HUDEP-2 (cell line): ENCODE results near the gene DNHD1.

Source experiments
- DNase-seq, 76 experiments: peaks; one replicate each; lab custom pipeline; 2025; ENCODE audit not compliant: unreplicated experiment in 76 of 76; lab: John Stamatoyannopoulos, UW

Gene DNHD1

DNA sequence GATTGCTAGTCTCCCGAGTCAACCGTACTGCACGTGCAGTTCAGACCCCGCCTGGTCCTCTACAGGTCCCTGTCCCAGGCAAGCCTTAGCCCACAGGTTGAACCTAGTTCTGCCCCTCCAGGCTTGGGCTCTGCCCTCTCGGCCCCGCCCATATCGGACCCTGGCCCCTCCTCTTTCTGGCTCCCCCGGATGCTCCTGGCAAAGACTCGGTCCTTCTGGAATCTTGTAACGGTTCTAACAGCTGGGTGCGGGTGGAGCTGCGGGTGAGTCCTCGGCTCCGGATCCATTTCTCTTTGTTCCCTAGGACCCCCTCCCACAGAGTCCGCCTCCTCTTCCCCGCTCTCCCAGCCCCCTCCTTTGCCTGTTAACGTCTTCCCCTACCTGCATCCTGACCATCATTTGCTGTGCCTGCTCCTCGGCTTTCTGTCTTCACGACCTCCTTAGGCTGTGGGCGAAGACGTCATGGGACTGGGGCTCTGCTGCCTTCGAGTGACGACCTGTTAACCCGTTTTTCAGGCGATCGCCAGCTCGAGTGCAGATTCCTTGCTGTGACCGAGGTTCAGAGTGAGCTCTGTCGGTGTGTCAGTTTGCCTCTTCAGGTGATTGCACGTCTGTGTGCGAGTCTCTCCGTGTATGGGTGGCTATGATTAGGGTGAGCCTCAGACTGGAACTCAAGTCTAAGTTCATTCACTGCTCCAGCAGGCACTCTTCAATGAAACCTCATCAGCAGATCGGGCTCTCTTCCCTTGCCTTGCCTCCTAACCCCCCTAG, at the start of gene DNHD1:
DNHD1 (plus strand) TSS at position 212 of the 771 bp plus-strand sequence. CDS start 936 bp downstream, outside the sequence.
- DNase-seq, result no peak

DNA sequence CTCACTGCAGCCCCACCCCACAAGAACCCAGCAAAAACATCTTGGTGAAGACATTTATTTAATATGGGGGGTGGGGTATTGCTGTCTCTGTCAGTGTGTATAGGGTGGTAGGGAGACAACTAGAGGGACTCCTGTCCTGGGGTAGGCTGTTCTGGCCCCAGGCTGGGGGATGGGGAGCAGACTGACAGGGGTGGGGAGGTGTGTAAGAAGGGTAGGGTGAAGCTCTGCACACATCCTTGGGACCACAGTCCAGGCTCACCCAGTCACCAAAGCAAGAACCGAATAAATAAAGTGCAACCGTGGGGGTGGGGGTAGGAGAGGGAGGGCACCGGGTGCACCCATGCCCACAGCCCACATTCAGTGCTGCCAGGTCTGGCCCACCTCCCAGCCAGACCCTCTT, 48.5 kb upstream of the DNHD1 start:
- DNase-seq, result no peak

- DNase-seq, result no peak
Observed at GRCh38 chr11:6452219-6452618, 44.9 kb upstream of the DNHD1 start.

DNA sequence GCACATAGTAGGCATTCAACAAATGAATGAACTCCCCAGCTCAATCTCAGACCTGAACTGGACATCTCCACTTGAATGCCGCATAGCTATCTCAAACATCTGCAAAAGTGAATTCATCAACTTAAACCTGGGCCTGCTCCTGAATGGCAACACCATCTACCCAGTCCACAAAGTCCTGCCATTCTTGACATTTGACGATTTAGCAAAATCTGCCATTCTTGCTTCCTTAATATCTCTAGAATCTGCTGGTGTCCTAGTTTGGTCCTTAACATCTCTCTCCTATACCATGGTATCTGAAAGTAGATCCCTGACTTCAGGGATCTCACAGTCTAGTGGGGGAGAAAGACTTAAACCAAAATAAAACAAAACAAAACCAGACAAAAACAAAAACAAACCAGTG, 43.9 kb upstream of the DNHD1 start:
- DNase-seq, result no peak

- no peak for DNase-seq
Observed at GRCh38 chr11:6455070-6455469, 42.0 kb upstream of the DNHD1 start.

DNA sequence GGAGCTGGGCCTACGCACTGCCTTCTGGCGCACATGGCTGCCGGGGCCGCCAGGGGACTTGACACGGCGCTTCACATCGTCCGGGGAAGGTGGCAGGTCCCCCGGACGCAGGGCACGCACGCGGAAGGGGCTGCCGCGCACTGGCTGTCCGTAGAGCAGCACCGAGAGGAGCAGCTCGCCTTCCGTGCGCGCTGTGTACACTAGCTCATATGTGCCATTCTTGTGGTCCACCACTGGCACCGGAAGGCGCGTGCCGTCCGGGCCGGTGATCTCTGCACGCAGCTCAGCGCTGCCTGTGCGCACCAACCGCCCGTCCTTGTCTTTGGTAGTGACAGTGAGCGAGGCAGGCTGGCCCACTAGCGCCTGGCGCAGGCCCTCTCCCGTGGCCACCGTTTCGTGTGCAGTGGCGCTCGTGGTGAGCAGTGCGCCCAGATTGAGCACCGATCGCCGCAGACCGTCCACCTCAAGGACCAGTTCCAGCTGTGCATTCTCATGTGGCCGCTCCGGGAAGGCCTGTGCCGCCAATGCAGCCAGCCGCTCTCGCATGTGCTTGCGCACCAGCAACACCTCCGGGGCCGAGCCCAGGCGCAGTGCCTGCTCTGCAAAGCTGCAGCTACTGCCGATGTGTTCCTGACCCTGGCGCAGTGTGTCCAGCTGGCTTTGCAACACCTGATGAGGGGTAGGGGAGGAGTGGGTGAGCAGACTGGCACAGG, 40.6 kb upstream of the DNHD1 start:
- no peak for DNase-seq

- no peak for DNase-seq
Observed at GRCh38 chr11:6457581-6458320, 39.3 kb upstream of the DNHD1 start.

- no peak for DNase-seq
Observed at GRCh38 chr11:6458352-6459098, 38.6 kb upstream of the DNHD1 start.

GRCh38 chr11:6459099-6459450, 38.0 kb upstream of the DNHD1 start:
- no peak for DNase-seq

DNA sequence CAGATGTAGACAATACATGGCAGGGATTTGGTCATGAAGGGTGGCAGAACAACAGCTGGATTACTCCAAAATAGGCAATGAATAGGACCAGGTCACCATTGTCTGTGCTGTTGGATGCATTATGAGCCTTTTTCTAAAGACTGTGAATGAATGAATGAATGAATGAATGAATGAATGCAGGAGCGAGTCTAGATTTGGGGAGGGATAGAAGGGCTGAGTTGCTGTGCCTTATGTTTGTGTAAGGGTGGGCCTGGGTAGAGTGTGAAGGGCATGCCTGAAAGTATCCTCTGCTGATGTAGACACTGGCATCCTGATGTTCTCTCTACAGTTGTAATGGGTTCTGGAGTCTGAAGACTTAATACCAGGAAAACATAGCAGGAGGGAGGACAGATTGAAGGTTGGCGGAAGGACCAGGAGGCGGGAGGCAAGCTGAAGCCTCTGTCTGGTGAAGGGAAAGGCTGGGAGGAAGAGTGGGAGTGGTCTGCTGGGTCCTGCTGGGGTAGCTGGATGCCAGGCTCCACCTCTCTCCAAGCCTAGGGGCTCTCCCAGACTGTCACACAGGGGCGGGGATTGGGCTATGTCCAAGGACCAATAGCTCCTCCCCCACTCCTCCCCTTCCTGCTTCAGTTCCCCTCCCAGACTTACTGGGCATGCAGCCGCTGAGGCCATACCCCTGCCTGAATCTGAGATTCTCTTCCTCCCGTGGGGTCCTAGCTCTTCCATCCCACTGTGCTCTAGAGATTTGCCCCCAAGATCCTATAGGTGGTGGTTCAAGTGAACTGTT, 28.2 kb upstream of the DNHD1 start:
- peak in 56 of 76 experiments; percentile 2 to 63 (median 31) for DNase-seq

- DNase-seq, result no peak
Observed at GRCh38 chr11:6469599-6469998, 27.5 kb upstream of the DNHD1 start.

- DNase-seq, result no peak
Observed at GRCh38 chr11:6472934-6473333, 24.1 kb upstream of the DNHD1 start.

DNA sequence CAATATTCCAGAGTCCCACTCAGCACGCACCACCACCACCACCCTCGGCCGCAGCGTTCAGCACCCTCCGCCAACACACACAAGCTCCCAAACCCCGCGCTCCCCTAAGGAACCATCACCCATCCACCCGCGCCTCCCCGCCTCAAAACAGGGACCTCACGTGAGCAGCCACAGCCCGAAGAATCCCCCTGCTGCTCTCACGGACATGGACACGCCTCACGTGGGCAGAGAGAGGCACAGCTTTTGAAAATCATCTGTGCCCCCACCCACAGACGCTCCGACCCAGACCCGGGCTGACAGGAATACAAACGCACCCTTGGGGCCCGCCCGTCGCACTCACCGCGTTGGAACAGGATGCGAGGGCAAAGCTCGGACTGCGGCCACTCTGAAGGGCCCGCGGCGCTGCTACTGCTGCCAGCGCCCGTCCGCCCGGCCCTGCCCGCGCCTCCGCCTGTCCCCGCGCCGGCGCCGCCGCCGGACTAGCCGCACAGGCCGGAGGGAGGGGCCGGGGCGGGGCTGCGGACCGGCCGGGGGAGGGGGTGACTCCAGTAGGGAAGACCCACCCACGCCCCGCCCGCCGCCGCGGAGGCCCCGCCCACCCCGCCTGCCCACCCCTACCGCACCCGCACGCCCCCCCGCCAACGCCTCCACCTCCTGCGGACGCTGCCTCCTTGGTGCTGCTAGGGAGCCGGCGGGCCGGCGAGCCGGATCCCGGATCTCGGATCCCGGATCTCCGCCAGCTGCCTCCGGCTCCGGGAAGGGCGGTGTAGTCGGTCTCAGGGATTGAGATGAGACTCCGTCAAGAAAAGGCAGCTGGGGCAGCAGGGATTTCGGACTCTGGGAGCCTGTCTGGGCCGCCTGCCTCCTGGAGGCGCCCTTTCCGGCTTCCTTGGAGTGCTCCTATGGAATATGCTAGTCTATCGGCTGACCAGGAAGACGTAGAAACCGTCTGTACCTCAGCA, 23.3 kb upstream of the DNHD1 start, which contains the start of gene TRIM3:
TRIM3 (minus strand) TSS at position 491 of the 962 bp plus-strand sequence. CDS start 8,246 bp downstream, outside the sequence.
- DNase-seq, result peak in 68 of 76 experiments; percentile 11 to 88 (median 70)

- no peak for DNase-seq
Observed at GRCh38 chr11:6474413-6474792, 22.7 kb upstream of the DNHD1 start.

DNA sequence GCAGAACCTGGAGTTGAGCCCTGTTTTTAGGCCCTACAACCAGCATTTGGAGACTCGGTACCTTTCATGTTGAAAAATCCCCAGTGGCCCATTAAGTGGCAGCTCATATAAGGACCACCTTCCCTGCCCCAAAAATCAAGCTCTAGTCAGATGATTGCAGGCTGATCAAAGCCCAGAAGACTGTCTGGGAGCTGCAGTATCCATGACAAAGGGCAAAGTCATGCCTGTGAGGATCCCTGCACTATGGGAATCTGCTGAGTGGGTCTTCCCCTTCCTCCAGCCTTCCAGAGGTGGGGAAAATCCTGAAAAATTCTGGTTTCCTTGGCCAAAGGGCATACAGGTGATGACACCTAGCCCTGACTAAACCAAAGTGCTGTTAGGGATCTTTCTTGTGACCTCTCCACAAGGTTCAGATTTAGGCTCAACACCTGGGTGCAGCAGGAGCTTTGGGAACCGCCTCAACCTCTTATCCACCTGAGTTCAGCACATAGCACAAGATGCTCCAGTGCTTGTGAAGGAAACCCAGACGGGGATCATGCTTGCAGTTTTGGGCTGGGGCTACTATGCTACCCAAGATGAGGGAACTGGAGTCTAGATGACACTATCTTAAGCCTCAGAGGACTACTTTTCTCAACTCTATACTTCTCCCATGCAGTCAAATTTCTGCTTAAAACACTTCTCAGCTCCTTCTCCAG, 22.1 kb upstream of the DNHD1 start:
- no peak for DNase-seq

- no peak for DNase-seq
Observed at GRCh38 chr11:6475936-6476335, 21.1 kb upstream of the DNHD1 start.

DNA sequence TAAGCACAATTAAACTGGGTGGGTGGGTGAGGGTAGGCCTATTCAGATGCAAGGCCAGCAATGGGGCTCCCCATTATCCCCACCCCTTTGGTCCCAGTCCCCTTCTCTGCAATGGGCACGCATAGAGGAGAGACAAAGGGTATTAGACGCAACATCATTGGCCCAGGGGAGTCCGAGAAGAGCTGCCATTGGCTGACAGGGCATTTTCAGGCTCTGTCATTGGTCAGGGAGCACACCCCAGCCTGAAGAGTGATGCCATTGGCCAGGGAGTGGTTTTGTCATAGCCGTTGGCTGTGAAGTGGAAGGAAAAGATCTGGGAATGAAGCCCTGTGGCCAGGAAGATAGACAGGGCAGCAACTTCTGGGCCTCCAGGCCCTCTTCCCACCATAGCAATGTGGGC, 20.5 kb upstream of the DNHD1 start:
- DNase-seq, result no peak

GRCh38 chr11:6480299-6480914, 16.7 kb upstream of the DNHD1 start:
- peak in 1 of 76 experiments; percentile 4 for DNase-seq
